ENCODE results near the gene BRD2.

GRCh38 chr6:33007831-33008400 lies 39.5 kb downstream of the BRD2 start:
- no peak for TF ChIP-seq CTCF (conservative IDR thresholded peaks at IDR 0.05)
- TF ChIP-seq EZH2 (IDR thresholded peaks at IDR 0.05; ENCODE audit: low read depth): no peak

Measured in PC-9 (cell line).